Right lobe of liver (tissue), 6 donors: ENCODE results near the gene GNG11. TPM values are rescaled to one million over a fixed set of nuclear protein-coding genes. Genes with fewer than 3 reads are reported as not detected.

ENCODE experiments used
- ATAC-seq, 4 donors: fragments of 200-7000 bp; cut with Tn5 transposase; one replicate each; pipeline ENCODE4 v1.9.1; 2020; ENCODE audit warnings: mild to moderate bottlenecking in 4 of 4, moderate library complexity in 4 of 4
- DNase-seq, 3 donors: peaks; one replicate each; pipeline ENCODE4 v3.0.0-alpha.2; 2020
- H3K27ac ChIP-seq, 3 donors: fragments of 200-600 bp; one replicate each; pipeline ENCODE4 v1.8.0; 2022
- H3K27me3 ChIP-seq, 2 donors: fragments of 200-600 bp; one replicate each; pipeline ENCODE4 v1.8.0; 2022
- H3K36me3 ChIP-seq, 4 donors: fragments of 200-600 bp; sonication (generic) in 1 of 4; one replicate each; pipeline versions ENCODE4 v1.5.1 to v1.8.0; 2017 to 2022; ENCODE audit warnings: control low read depth in 1 of 4
- H3K4me1 ChIP-seq, 4 donors: fragments of 200-600 bp; sonication (generic) in 1 of 4; one replicate each; pipeline versions ENCODE4 v1.5.1 to v1.8.0; 2017 to 2022; ENCODE audit warnings: control low read depth in 1 of 4
- H3K4me3 ChIP-seq, 3 donors: fragments of 200-600 bp; one replicate each; pipeline ENCODE4 v1.8.0; 2022
- H3K9me3 ChIP-seq, 4 donors: fragments of 200-600 bp; sonication (generic) in 1 of 4; one replicate each; pipeline versions ENCODE4 v1.5.1 to v1.8.0; 2017 to 2022; ENCODE audit warnings: control low read depth in 1 of 4
- CTCF ChIP-seq, 4 donors: fragments of 200-600 bp in 3 of 4; fragments of 450-650 bp in 1 of 4; IDR thresholded peaks; one replicate each; pipeline versions ENCODE4 v1.5.1 to v1.8.0; 2016 to 2022; ENCODE audit warnings: antibody characterized with exemption in 4 of 4, mild to moderate bottlenecking in 2 of 4
- POLR2A ChIP-seq: fragments of 450-650 bp; IDR thresholded peaks from one replicate; pipeline ENCODE4 v1.6.1; 2017; ENCODE audit warnings: antibody characterized with exemption, mild to moderate bottlenecking
- WGBS: methylation state at CpG from one replicate; pipeline ENCODE4 v1.1.6; 2018; ENCODE audit warnings: low coverage, low lambda C conversion rate; ENCODE audit not compliant: insufficient coverage; ENCODE audit errors: missing lambda C conversion rate; 5-methylcytosine and 5-hydroxymethylcytosine counted together
- intact Hi-C, 2 donors: fragments of 100-400 bp; cut with DNase I; formaldehyde crosslinking; loops; one replicate each; pipeline versions ENCODE4 v1.11.2 to v1.14.1; 2022
- total RNA-seq, 6 experiments: library from RNA; depleted of rRNA in 2 of 6; stranded (reverse); fragments of >200 nt in 2 of 6; fragmentation: NEBNext Ultra II Directional in 3 of 6; extraction: Animal tissue kit (Norgen Biotek cat#: 25700) in 3 of 6; gene quantifications; one replicate each; pipeline versions ENCODE4 v1.1.0 to v1.2.4, GENCODE V29; 2016 to 2023
- donor health status: DM: no; HTN: yes; CAD: no.
- donor health status: DM: no; HTN: no; CAD: no.
- donor health status: DM: no; HTN: no; CAD: no.
- donor health status: DM: no; HTN: yes; CAD: no.
- donor health status: DM: no; HTN: yes; CAD: no.

The GNG11 gene
- total RNA-seq, 6 experiments from 2014 or later: 0.86 to 6.1 (median 4.0) TPM

GRCh38 chr7:93948106-93948505 lies 26.6 kb downstream of the GNG11 start:
- intact Hi-C loops: no loop called here
- TF ChIP-seq CTCF (IDR thresholded peaks at IDR 0.05) (no peak), POLR2A (no peak)
- WGBS: 25% methylated on average over 1 of the region's 1 CpG
- H3K9me3 ChIP-seq: no peaks in the 10 kb centered on the region
- DNase-seq: no peak
- no peak for ATAC-seq
- no peak overlapping the region for H3K27ac ChIP-seq
- no peaks in the 10 kb centered on the region for H3K36me3 ChIP-seq
- H3K27me3 ChIP-seq: no peaks in the 10 kb centered on the region
- H3K4me1 ChIP-seq: no peaks in the 10 kb centered on the region
- no peak overlapping the region for H3K4me3 ChIP-seq

- ATAC-seq (no peak), DNase-seq (no peak)
- Histone ChIP-seq H3K4me1 (no peaks in the 10 kb centered on the region), H3K36me3 (no peaks in the 10 kb centered on the region), H3K27me3 (no peaks in the 10 kb centered on the region), H3K27ac (no peak overlapping the region), H3K4me3 (no peak overlapping the region), H3K9me3 (no peaks in the 10 kb centered on the region)
- intact Hi-C loops: no loop called here
- no peak for TF ChIP-seq POLR2A
- WGBS: 40% methylated on average over 2 of the region's 2 CpGs
Measured at GRCh38 chr7:93948873-93949272, 27.3 kb downstream of the GNG11 start.

- no peak overlapping the region for H3K4me3 ChIP-seq
- H3K36me3 ChIP-seq: no peaks in the 10 kb centered on the region
- intact Hi-C loops: no loop called here
- WGBS: 27% methylated on average over 1 of the region's 1 CpG
- no peaks in the 10 kb centered on the region for H3K9me3 ChIP-seq
- no peaks in the 10 kb centered on the region for H3K27me3 ChIP-seq
- ATAC-seq (peak in 1 of 4 donors; percentile 60), DNase-seq (no peak)
- H3K4me1 ChIP-seq: no peaks in the 10 kb centered on the region
- TF ChIP-seq CTCF (IDR thresholded peaks at IDR 0.05): no peak
- no peak for TF ChIP-seq POLR2A
- no peak overlapping the region for H3K27ac ChIP-seq
Measured at GRCh38 chr7:93949423-93949822, 27.9 kb downstream of the GNG11 start.

- Histone ChIP-seq H3K4me1 (no peaks in the 10 kb centered on the region), H3K36me3 (no peaks in the 10 kb centered on the region), H3K27ac (no peak overlapping the region), H3K4me3 (no peak overlapping the region), H3K9me3 (no peaks in the 10 kb centered on the region), H3K27me3 (no peaks in the 10 kb centered on the region)
- intact Hi-C loops: no loop called here
- DNase-seq (no peak), ATAC-seq (no peak)
- TF ChIP-seq CTCF (IDR thresholded peaks at IDR 0.05) (no peak), POLR2A (no peak)
- WGBS: 65% methylated on average over 2 of the region's 2 CpGs
Measured at GRCh38 chr7:93955304-93955703, 33.8 kb downstream of the GNG11 start.

- no peak for TF ChIP-seq CTCF (IDR thresholded peaks at IDR 0.05)
- no peak for TF ChIP-seq POLR2A
- no peaks in the 10 kb centered on the region for H3K36me3 ChIP-seq
- DNase-seq (no peak), ATAC-seq (no peak)
- H3K9me3 ChIP-seq: no peaks in the 10 kb centered on the region
- H3K27me3 ChIP-seq: no peaks in the 10 kb centered on the region
- intact Hi-C loops: no loop called here
- no peaks in the 10 kb centered on the region for H3K4me1 ChIP-seq
- 91% methylated on average over 1 of the region's 1 CpG for WGBS
- H3K27ac ChIP-seq: no peak overlapping the region
- no peak overlapping the region for H3K4me3 ChIP-seq
Measured at GRCh38 chr7:93957767-93958166, 36.2 kb downstream of the GNG11 start.
